GM21737 (cell line): ENCODE measurements around the gene OR2W1.
A peak's percentile ranks its signal among the peaks of the same experiment; 100 is the strongest.

Source experiments
- ATAC-seq: cut with Tn5 transposase; IDR thresholded peaks from one replicate; pipeline ENCODE4 v1.9.1; 2021; ENCODE audit warnings: mild to moderate bottlenecking, moderate library complexity; ENCODE audit not compliant: unreplicated experiment

OR2W1 gene

GRCh38 chr6:29045075-29045474 lies at the start of gene OR2W1:
TSS of gene OR2W1 (minus strand) at chr6:29045175. CDS start at chr6:29045175, 0 bp downstream.
- ATAC-seq: no peak

DNA sequence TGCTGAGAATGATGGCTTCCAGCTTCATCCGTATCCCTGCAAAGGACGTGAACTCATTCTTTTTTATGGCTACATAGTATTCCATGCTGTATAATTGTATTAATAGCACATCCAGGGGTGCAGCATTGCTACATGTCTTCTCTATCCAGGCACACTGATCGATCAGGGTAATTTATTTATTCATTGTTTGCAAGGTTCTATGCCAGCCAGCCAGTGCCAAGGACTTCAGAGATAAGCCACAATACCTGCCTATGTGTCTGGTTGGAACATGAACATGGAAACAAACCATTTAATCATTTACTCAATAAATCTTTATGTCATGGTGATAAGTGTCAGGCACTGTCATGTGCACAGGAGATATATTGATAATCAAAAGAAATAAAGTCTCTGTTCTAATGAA lies 48.0 kb upstream of the OR2W1 start:
- no peak for ATAC-seq

- ATAC-seq: no peak
Measured at GRCh38 chr6:29087213-29087612, 42.2 kb upstream of the OR2W1 start, which contains the start of gene OR2B3. TSS of gene OR2B3 (minus strand) at chr6:29087313. CDS start at chr6:29087248, 65 bp downstream.

- ATAC-seq: no peak
Measured at GRCh38 chr6:29082457-29082856, 37.5 kb upstream of the OR2W1 start.

DNA sequence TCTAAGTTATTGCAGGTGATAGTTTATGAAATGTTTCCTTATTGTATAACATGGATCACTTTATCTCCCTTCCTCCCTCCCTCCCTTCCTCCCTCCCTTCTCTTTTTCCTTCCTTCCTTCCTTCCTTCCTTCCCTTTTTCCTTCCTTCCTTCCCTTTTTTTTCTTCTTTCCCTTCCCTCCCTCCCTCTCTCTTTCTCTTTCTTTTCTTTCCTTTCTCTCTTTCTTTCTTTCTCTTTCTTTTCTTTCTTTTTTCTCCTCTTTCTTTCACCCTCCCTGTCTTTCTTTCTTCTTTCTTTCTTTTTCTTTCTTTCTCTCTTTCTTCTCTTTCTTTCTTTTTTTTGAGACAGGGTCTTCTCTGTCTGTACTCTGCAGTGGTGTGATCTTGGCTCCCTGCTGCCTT lies 36.3 kb upstream of the OR2W1 start:
- ATAC-seq: no peak

GRCh38 chr6:29079203-29079602 lies 34.2 kb upstream of the OR2W1 start:
- no peak for ATAC-seq

DNA sequence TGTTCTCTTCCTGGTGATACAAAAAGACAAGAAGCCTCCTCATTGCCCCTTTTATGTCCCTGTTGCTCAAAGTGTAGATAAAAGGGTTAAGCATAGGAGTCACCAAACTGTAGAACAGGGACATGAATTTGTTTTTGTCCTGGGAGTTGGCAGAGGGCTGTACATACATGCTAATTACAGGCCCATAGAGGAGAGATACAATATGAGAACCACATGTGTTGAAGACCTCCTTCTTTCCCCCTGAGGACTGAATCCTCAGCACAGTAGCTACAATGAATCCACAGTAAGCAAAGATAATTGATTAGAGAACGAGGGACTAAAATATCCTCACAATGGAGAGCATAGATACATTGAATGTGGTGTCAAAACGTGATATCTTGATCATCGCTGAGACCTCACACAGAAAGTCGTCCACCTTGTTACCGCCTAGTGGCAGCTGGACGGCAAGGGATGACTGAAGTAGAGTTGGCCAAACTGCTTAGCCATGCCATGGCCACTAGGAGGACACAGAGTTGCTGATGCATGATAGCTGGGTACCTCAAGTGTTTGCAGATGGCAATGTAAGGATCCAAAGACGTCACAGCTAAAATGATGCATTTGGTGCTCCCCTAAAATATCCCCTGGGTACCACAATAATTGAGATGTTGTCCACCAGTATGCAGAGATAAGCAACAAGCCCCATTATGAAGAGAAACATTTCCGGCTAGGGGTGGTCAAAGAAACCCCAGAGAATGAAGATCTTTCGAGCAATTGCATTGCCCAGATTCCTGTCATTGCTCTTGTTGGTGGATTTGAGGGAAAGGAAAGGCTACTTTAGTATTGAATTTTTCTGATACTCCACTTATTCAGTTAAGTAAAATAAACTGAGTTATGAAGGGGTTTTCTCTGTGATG lies 27.1 kb upstream of the OR2W1 start:
- ATAC-seq: no peak

DNA sequence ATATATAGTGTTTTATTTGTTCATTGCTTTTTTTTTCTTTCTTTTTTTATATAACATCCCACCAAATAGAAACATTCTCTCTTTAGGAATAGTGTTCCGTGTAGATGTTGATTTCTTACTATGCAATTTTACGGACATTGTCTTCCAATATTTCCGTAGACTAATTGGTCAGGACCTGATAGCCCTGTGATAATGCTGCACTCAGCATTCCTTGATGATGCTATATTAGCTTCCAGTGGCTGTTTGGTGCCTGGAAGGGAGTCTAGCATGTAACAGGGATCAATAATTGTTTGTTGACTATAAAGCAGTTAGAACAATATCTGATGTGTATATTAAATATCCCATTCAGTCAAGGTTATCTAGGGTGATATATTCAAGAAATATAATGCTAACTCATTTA lies 6.7 kb upstream of the OR2W1 start:
- no peak for ATAC-seq

DNA sequence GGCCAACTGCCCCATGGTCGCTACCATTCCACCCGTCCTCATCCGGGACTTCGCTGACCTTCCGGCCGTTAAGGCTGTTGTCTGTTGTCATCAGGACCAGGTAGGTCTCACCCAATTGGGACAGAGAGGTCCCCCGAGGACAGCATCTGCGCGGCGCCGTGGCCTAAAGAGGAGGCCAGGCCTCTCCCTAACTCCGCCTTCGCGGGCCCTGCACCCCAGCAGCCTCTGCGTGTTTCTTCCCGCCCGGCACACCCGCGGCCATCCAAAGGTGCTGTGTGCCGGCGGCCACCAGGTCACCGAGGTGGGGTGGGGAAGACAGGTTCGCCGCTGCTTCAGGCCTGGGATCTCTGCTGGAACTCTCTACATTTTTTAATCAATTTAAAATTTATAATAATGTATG lies 9.0 kb downstream of the OR2W1 start:
- no peak for ATAC-seq

DNA sequence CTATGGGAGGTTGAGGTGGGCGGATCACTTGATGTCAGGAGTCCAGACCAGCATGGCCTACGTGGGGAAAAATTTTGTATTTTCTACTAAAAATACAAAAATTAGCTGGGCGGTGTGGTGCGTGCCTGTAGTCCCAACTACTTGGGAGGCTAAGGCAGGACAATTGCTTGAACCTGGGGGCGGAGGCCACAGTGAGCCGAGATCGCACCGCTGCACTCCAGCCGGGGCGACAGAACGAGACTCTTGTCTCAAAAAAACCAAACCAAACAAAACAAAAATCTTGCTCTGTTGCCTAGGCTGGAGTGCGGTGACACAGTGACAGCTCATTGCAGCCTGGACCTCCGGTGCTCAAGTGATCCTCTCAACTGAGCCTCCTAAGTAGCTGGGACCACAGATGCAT lies 16.2 kb downstream of the OR2W1 start:
- ATAC-seq: no peak

DNA sequence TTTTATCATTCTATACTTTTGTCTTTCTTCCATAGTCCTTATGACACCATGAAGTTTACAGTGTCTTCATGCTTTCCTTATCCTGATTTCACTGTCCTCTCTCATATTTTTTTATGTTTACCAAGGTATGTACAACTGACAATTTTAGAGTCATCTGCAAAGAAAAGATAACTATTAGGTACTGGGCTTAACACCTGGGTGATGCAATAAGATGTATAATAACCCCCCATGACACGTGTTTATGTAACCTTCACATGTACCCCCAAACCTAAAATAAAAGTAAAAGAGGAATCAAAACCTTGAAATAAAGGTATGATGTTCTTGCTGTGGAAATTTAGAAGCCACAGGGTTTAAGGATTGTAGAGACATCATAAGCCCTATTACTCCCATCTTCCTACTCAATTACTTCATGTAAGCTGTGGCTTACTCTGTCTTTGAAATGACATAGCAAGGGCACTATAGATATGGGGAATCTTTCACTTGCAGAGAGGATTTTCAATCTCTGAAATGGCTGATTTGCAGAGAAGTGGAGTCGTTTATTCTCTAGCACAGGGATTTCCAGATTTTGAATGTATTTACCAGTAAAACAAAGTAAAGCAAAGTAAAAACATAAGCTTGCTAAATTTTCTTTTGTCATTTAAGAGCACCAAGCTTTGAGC lies 18.9 kb downstream of the OR2W1 start:
- no peak for ATAC-seq

- ATAC-seq: no peak
Measured at GRCh38 chr6:29021434-29021833, 23.5 kb downstream of the OR2W1 start.

GRCh38 chr6:29019629-29020028 lies 25.3 kb downstream of the OR2W1 start:
- no peak for ATAC-seq

DNA sequence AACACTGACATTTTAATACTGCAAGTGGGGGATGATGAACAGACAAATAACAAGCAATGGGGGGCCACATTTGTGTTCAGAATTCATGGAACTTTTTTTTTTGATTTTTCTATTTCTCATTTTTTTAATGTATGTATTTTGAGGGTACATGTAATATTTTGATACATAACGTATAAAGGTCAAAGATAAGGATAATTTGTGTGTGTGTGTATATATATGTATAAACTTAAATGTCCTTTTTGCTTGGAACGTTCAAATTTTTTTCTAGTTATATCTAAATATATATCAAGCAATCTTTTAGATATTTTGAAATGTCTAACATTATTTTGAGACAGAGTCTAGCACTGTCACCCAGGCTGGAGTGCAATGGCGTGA lies 27.6 kb downstream of the OR2W1 start:
- ATAC-seq: no peak

- peak; percentile 77 for ATAC-seq
Measured at GRCh38 chr6:29016559-29017427, 28.2 kb downstream of the OR2W1 start.

GRCh38 chr6:29014729-29015608 lies 30.0 kb downstream of the OR2W1 start:
- no peak for ATAC-seq

DNA sequence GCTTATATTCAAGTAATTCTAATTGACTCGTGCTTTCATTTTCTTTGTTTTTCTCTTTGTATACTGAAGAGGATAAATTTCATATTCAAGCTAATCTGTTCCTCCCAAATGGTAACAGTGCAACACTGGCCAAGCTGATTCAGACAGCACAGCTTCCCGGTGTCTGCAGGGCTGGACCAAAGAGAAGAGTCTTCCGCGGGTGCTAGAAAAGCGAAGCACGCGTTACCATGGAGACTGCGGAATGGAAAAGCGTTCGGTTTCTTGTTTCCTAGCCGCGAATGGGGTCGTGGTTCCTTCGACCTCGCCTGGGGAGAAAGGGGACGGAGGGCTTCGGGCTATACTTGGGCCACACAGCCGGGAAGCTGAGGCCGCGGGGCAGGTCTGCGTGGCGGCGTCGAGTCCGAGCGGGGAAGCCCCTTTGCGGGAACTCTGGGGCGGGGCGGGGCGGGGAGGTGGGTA lies 33.7 kb downstream of the OR2W1 start:
- no peak for ATAC-seq

DNA sequence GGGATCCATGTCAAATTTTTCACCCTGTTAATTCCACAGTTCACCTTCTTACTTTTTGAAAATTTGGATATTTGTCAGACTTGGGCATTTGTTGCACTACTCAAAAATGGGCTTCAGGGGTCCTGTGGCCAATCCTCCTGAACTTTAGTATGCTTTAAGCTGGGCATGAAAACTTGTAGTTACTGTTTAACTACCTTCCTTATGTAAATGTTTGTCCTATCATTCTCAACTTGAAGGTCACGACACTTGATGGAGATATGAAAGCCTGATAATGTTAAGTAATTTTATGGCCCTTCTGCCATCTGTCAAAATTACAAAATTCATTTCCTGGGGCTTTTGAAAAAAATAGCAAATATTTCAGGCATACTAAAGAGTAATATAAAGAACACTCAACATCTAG lies 35.6 kb downstream of the OR2W1 start:
- no peak for ATAC-seq

GRCh38 chr6:29008089-29008488 lies 36.9 kb downstream of the OR2W1 start:
- no peak for ATAC-seq

- ATAC-seq: no peak
Measured at GRCh38 chr6:29005183-29005885, 39.6 kb downstream of the OR2W1 start, which contains the start of gene ZNF311. TSS of gene ZNF311 (minus strand) at chr6:29005315. CDS start at chr6:29003954, 1,361 bp downstream.
